CD4-positive, CD25-positive, alpha-beta regulatory T cell (primary cell): ENCODE results near the gene PALD1. TPM values are rescaled to one million over a fixed set of nuclear protein-coding genes. Genes with fewer than 3 reads are reported as not detected.

Experiments used
- ATAC-seq, 2 donors: fragments of 150-1000 bp; cut with Tn5 transposase; one replicate each; pipeline ENCODE4 v1.10.0; 2021; ENCODE audit warnings: low read depth in 2 of 2, moderate number of reproducible peaks in 2 of 2, moderate library complexity in 1 of 2
- DNase-seq, 3 donors: peaks; one replicate each; pipeline versions ENCODE4 v3.0.0 to v3.0.0-alpha.2; 2012 to 2022; ENCODE audit warnings: mixed read lengths in 1 of 3
- H3K27ac ChIP-seq: one replicate; pipeline ENCODE4 v1.7.0; 2013; ENCODE audit warnings: mild to moderate bottlenecking, low read length; ENCODE audit not compliant: insufficient read depth, poor library complexity, severe bottlenecking
- H3K27me3 ChIP-seq: one replicate; pipeline ENCODE4 v1.7.0; 2013; ENCODE audit warnings: low read length; ENCODE audit not compliant: control insufficient read depth, insufficient read depth
- H3K36me3 ChIP-seq: one replicate; pipeline ENCODE4 v1.7.0; 2013; ENCODE audit warnings: mild to moderate bottlenecking, low read length, moderate library complexity; ENCODE audit not compliant: control insufficient read depth, insufficient read depth
- H3K4me1 ChIP-seq: 2 replicates; pipeline ENCODE4 v1.7.0; 2013; ENCODE audit warnings: mild to moderate bottlenecking, low read length; ENCODE audit not compliant: insufficient read depth, control insufficient read depth, poor library complexity, severe bottlenecking
- H3K4me3 ChIP-seq: one replicate; pipeline ENCODE4 v1.7.0; 2013; ENCODE audit warnings: low read depth, mild to moderate bottlenecking, low read length, moderate library complexity
- H3K9me3 ChIP-seq, 2 experiments: 1 replicate in 1 of 2; 2 replicates in 1 of 2; pipeline ENCODE4 v1.7.0; 2013; ENCODE audit warnings: low read length in 2 of 2, mild to moderate bottlenecking in 1 of 2, moderate library complexity in 1 of 2; ENCODE audit not compliant: control insufficient read depth in 2 of 2
- H3K27ac Mint-ChIP-seq, 3 donors: one replicate each; pipeline ENCODE4 v1.8.0; 2020 to 2022; ENCODE audit warnings: mild to moderate bottlenecking in 3 of 3, mixed read lengths in 3 of 3, moderate library complexity in 2 of 3
- H3K27me3 Mint-ChIP-seq: one replicate; pipeline ENCODE4 v1.8.0; 2022; ENCODE audit warnings: mild to moderate bottlenecking, mixed read lengths
- H3K36me3 Mint-ChIP-seq: one replicate; pipeline ENCODE4 v1.8.0; 2020; ENCODE audit warnings: mixed read lengths
- H3K4me1 Mint-ChIP-seq, 4 donors: one replicate each; pipeline ENCODE4 v1.8.0; 2020 to 2022; ENCODE audit warnings: mixed read lengths in 4 of 4, mild to moderate bottlenecking in 1 of 4
- H3K4me3 Mint-ChIP-seq, 4 donors: one replicate each; pipeline ENCODE4 v1.8.0; 2020 to 2022; ENCODE audit warnings: mild to moderate bottlenecking in 4 of 4, mixed read lengths in 4 of 4, moderate library complexity in 3 of 4
- H3K9me3 Mint-ChIP-seq, 7 donors: one replicate each; pipeline ENCODE4 v1.8.0; 2020 to 2022; ENCODE audit warnings: mixed read lengths in 7 of 7, mild to moderate bottlenecking in 3 of 7, moderate library complexity in 2 of 7
- polyA plus RNA-seq, 4 donors: library from polyadenylated mRNA; unstranded; fragments of 300-500 nt; fragmentation: Illumina TruSeq; gene quantifications; one replicate each; pipeline ENCODE4 v1.2.3, GENCODE V29; 2021
- total RNA-seq: library from RNA; stranded (reverse); gene quantifications from one replicate; pipeline ENCODE4 v1.2.3, GENCODE V29; 2022

The PALD1 gene
- total and polyA plus RNA-seq, 5 donors from 2014 or later: not detected

DNA sequence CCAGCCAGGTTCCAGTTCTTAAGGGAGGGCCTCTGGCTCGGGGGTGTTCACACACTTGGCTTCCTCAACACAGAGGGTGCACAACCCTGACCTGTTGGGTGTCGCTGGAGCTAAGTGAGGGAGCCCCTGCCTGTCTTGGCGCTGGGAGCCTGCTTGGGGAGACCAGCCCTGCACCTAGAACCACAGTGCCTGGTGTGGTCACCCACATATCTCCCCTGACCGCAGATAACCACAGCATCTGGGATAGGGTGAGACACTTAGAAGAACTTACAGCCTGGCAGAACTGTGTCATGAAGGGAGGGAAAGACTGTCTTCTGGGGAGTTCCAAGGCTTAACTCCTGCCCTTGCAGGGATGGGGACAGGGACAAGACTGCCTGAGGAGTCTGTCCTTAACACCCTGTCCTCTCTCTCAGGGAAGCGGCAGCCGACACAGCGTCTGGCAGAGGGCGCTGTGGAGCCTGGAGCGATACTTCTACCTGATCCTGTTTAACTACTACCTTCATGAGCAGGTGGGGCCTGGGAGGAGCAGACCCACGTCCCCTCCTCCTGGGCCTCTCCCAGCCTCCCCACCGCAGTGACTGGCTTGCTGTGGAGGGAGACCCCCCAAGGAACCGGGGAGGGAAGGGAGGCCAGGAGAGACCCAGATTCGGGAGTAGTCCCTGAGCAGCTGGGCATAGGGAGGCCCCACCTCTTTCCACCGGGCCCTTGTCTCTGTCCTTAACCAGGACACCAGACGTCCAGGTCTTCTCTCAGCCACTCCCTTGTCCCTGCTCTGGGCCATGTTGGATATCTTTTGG, 59.0 kb downstream of the PALD1 start:
- Mint-ChIP-seq H3K27ac (no peak overlapping the region), H3K4me1 (peaks cover 0 to 5% (median 2%) of the 10 kb centered on the region in 4 donors), H3K4me3 (no peak overlapping the region), H3K9me3 (no peaks in the 10 kb centered on the region), H3K27me3 (no peaks in the 10 kb centered on the region), H3K36me3 (no peaks in the 10 kb centered on the region)
- DNase-seq (peak in 1 of 3 donors; percentile 29), ATAC-seq (no peak)
- Histone ChIP-seq H3K4me1 (no peaks in the 10 kb centered on the region), H3K36me3 (no peaks in the 10 kb centered on the region), H3K27me3 (no peaks in the 10 kb centered on the region), H3K4me3 (no peak overlapping the region), H3K27ac (no peak overlapping the region), H3K9me3 (no peaks in the 10 kb centered on the region)

- H3K36me3 Mint-ChIP-seq: no peaks in the 10 kb centered on the region
Measured at GRCh38 chr10:70538195-70538520, 59.6 kb downstream of the PALD1 start.

DNA sequence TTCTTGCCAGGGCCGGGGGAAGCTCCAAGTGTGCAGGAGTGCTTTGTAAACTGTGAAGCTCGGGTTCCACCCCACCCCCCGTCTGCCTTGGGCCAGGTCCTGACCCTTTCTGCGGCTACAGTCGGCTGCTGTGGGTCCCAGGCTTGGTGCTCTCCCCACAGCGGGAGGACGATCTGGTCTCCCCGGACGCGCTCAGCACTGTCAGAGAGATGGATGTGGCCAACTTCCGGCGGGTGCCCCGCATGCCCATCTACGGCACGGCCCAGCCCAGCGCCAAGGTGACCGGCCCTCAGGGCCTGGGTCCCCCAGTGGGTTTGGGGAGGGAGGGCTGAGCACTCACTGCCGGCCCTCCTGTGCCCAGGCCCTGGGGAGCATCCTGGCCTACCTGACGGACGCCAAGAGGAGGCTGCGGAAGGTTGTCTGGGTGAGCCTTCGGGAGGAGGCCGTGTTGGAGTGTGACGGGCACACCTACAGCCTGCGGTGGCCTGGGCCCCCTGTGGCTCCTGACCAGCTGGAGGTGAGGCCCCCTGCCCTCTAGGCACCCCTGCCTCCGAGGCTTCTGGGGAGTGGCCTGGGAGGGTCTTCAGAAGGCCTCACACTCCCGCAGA, 60.3 kb downstream of the PALD1 start:
- Mint-ChIP-seq H3K9me3 (no peaks in the 10 kb centered on the region), H3K27me3 (no peaks in the 10 kb centered on the region), H3K4me1 (peaks cover 0 to 5% (median 2%) of the 10 kb centered on the region in 4 donors), H3K4me3 (no peak overlapping the region), H3K36me3 (no peaks in the 10 kb centered on the region), H3K27ac (no peak overlapping the region)
- no peak overlapping the region for H3K27ac ChIP-seq
- no peaks in the 10 kb centered on the region for H3K36me3 ChIP-seq
- DNase-seq: no peak
- no peaks in the 10 kb centered on the region for H3K27me3 ChIP-seq
- no peaks in the 10 kb centered on the region for H3K4me1 ChIP-seq
- H3K4me3 ChIP-seq: no peak overlapping the region
- H3K9me3 ChIP-seq: no peaks in the 10 kb centered on the region
- no peak for ATAC-seq

More at GRCh38 chr10:70538195-70538520, 59.6 kb downstream of the PALD1 start:
- no peaks in the 10 kb centered on the region for H3K36me3 ChIP-seq
- H3K9me3 ChIP-seq: no peaks in the 10 kb centered on the region
- Mint-ChIP-seq H3K27ac (no peak overlapping the region), H3K9me3 (no peaks in the 10 kb centered on the region), H3K4me1 (peaks cover 0 to 5% (median 2%) of the 10 kb centered on the region in 4 donors), H3K27me3 (no peaks in the 10 kb centered on the region), H3K4me3 (no peak overlapping the region)
- DNase-seq: no peak
- H3K4me1 ChIP-seq: no peaks in the 10 kb centered on the region
- H3K4me3 ChIP-seq: no peak overlapping the region
- H3K27me3 ChIP-seq: no peaks in the 10 kb centered on the region
- no peak for ATAC-seq
- no peak overlapping the region for H3K27ac ChIP-seq

- H3K9me3 ChIP-seq: no peaks in the 10 kb centered on the region
- no peak for ATAC-seq
- H3K4me1 ChIP-seq: no peaks in the 10 kb centered on the region
- no peaks in the 10 kb centered on the region for H3K36me3 Mint-ChIP-seq
- no peaks in the 10 kb centered on the region for H3K36me3 ChIP-seq
- H3K9me3 Mint-ChIP-seq: no peaks in the 10 kb centered on the region
- no peak overlapping the region for H3K4me3 ChIP-seq
- no peak overlapping the region for H3K27ac Mint-ChIP-seq
- no peaks in the 10 kb centered on the region for H3K27me3 ChIP-seq
- H3K27ac ChIP-seq: no peak overlapping the region
- DNase-seq: no peak
- no peaks in the 10 kb centered on the region for H3K27me3 Mint-ChIP-seq
- no peak overlapping the region for H3K4me3 Mint-ChIP-seq
- H3K4me1 Mint-ChIP-seq: peaks cover 0 to 5% (median 2%) of the 10 kb centered on the region in 4 donors
Measured at GRCh38 chr10:70539471-70539870, 60.9 kb downstream of the PALD1 start.

DNA sequence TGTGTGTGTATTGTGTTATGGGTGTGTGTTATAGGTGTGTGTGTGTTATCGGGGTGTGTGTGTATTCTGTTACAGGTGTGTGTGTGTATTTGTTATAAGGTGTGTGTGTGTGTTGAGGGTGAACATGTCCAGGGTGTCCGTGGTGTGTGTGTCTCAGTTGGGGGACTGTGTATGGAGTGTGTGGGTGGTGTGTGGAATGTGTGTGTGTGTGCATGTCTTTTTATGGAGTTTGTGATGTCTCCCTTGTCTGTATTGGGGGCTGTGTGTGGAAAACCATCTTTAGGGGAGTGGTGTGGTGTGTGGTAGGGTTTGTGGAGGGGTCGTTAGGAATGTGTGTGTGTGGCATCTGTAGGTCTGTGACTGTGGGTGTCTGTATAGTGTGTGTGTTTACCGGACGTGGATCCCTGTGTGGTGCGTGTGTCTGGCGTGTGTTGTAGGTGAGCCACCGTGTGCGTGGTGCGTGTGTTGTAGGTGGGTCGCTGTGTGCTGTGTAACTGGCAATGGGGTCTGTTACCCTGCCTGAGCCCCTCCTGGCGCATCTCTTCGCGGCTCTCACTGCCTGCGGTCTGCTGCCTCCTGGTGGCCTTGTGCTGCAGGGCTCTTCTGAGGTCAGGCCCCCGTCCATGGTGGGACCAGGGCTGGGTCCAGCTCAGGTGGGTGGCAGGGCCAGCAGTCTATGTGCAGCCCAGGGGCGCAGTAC, 61.7 kb downstream of the PALD1 start:
- H3K4me1 ChIP-seq: no peaks in the 10 kb centered on the region
- no peaks in the 10 kb centered on the region for H3K9me3 ChIP-seq
- ATAC-seq (no peak), DNase-seq (peak in 1 of 3 donors; percentile 28)
- Mint-ChIP-seq H3K27ac (no peak overlapping the region), H3K27me3 (no peaks in the 10 kb centered on the region), H3K9me3 (no peaks in the 10 kb centered on the region), H3K4me1 (peaks cover 0 to 5% (median 2%) of the 10 kb centered on the region in 4 donors), H3K4me3 (no peak overlapping the region), H3K36me3 (no peaks in the 10 kb centered on the region)
- no peak overlapping the region for H3K4me3 ChIP-seq
- no peak overlapping the region for H3K27ac ChIP-seq
- H3K36me3 ChIP-seq: no peaks in the 10 kb centered on the region
- H3K27me3 ChIP-seq: no peaks in the 10 kb centered on the region

DNA sequence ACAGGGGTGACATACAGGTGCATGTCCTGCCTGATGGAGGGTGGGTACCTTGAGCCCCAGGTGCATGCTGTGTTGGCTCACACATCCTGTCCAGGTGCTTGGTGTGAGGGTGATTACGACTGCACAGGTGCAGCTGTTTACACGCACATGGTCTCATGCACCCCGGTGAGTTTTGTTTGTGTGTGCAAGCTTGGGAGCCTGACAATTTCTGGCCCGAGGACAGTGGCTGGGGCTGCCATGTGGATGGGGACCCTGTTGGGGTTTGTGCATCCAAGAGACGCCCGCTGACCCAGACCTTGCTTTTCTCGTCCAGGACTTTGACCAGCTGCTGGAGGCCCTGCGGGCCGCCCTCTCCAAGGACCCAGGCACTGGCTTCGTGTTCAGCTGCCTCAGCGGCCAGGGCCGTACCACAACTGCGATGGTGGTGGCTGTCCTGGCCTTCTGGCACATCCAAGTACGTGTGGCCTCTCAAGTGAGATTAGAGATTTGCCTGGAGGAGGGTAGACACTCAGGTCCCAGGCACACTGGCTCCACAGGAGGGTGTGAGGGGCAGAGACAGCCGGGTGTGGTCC, 62.3 kb downstream of the PALD1 start:
- Mint-ChIP-seq H3K4me1 (peaks cover 0 to 5% (median 2%) of the 10 kb centered on the region in 4 donors), H3K27me3 (no peaks in the 10 kb centered on the region), H3K4me3 (no peak overlapping the region), H3K27ac (no peak overlapping the region), H3K9me3 (no peaks in the 10 kb centered on the region), H3K36me3 (no peaks in the 10 kb centered on the region)
- no peaks in the 10 kb centered on the region for H3K9me3 ChIP-seq
- no peaks in the 10 kb centered on the region for H3K4me1 ChIP-seq
- ATAC-seq (no peak), DNase-seq (no peak)
- no peak overlapping the region for H3K27ac ChIP-seq
- H3K36me3 ChIP-seq: no peaks in the 10 kb centered on the region
- no peaks in the 10 kb centered on the region for H3K27me3 ChIP-seq
- no peak overlapping the region for H3K4me3 ChIP-seq

DNA sequence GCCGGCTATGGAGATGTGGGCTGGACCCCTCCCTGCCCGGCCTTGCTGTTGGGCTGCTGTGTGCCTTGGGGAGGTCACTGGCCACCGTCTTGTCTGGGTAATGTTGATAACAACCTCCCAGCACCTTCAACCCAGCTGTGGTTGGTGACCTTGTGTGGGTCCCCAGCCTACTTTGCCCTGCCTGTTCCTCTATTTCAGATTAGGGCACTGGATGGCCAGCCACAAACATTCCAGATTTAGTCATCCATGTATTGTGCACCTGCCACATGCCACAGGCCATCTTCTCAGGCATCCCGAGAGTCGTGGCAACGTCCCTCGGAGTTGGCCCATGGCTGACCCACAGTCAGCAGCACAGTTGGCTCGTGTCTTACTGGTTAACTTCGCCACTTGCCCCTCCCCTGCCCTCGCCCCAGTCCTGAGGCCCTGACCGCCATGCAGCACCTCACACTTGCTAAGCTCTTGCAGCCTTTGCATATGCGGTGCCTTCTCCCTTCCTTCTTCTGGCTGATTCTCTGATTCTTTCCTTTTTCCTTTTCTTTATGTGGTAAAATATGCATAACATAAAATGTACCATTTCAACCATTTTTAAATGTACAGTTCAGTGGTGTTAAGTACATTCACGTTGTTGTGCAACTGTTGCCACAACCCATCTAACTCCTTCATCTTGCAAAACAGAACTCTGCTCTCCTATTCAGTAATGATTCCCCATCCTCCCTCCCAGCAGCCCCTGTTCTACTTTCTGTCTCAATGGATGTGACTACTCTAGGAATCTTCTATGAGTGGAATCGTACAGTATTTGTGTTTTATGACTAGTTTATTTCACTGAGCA, 63.4 kb downstream of the PALD1 start:
- no peak overlapping the region for H3K4me3 ChIP-seq
- no peaks in the 10 kb centered on the region for H3K36me3 ChIP-seq
- H3K27ac ChIP-seq: no peak overlapping the region
- no peak overlapping the region for H3K4me3 Mint-ChIP-seq
- H3K9me3 ChIP-seq: no peaks in the 10 kb centered on the region
- no peaks in the 10 kb centered on the region for H3K9me3 Mint-ChIP-seq
- H3K27me3 ChIP-seq: no peaks in the 10 kb centered on the region
- no peaks in the 10 kb centered on the region for H3K4me1 ChIP-seq
- no peaks in the 10 kb centered on the region for H3K36me3 Mint-ChIP-seq
- peaks cover 0 to 5% (median 0%) of the 10 kb centered on the region in 4 donors for H3K4me1 Mint-ChIP-seq
- no peak overlapping the region for H3K27ac Mint-ChIP-seq
- DNase-seq (no peak), ATAC-seq (no peak)
- no peaks in the 10 kb centered on the region for H3K27me3 Mint-ChIP-seq
